MM.1S (cell line): ENCODE results near the gene CWC27.
"Not testable (repeated sequence)": the region's sequence is repeated elsewhere in the genome, so short reads cannot be mapped to it uniquely, and the experiment has no call there.

Experiments
- EZH2phosphoT487 ChIP-seq: fragments of 300-600 bp; sonication (generic); IDR thresholded peaks from 2 replicates; pipeline ENCODE4 v1.6.1; 2018; ENCODE audit warnings: antibody characterized with exemption, low read length
- TF ChIP-seq, protein P1 (sequence below): fragments of 300-600 bp; sonication (generic); IDR thresholded peaks from 2 replicates; pipeline ENCODE4 v1.5.1; 2016; ENCODE audit warnings: antibody characterized with exemption, low read length, mixed read lengths

DNA sequence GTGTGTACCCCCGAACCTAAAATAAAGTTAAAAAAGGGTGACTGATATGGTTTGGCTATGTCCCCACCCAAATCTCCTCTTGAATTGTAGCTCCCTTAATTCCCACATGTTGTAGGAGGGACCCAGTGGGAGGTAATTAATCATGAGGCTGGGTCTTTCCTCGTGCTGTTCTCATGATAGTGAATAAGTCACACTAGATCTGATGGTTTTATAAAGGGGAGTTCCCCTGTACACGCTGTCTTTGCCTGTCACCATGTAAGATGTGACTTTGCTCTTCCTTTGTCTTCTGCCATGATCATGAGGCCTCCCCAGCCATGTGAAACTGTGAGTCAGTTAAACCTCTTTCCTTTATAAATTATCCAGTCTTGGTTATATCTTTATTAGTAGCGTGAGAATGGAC is 50.6 kb downstream of the CWC27 start:
- TF ChIP-seq, protein P1, sequence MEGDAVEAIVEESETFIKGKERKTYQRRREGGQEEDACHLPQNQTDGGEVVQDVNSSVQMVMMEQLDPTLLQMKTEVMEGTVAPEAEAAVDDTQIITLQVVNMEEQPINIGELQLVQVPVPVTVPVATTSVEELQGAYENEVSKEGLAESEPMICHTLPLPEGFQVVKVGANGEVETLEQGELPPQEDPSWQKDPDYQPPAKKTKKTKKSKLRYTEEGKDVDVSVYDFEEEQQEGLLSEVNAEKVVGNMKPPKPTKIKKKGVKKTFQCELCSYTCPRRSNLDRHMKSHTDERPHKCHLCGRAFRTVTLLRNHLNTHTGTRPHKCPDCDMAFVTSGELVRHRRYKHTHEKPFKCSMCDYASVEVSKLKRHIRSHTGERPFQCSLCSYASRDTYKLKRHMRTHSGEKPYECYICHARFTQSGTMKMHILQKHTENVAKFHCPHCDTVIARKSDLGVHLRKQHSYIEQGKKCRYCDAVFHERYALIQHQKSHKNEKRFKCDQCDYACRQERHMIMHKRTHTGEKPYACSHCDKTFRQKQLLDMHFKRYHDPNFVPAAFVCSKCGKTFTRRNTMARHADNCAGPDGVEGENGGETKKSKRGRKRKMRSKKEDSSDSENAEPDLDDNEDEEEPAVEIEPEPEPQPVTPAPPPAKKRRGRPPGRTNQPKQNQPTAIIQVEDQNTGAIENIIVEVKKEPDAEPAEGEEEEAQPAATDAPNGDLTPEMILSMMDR, result not testable (repeated sequence)
- not testable (repeated sequence) for TF ChIP-seq EZH2phosphoT487
